ENCODE results near the gene ST14.

DNA sequence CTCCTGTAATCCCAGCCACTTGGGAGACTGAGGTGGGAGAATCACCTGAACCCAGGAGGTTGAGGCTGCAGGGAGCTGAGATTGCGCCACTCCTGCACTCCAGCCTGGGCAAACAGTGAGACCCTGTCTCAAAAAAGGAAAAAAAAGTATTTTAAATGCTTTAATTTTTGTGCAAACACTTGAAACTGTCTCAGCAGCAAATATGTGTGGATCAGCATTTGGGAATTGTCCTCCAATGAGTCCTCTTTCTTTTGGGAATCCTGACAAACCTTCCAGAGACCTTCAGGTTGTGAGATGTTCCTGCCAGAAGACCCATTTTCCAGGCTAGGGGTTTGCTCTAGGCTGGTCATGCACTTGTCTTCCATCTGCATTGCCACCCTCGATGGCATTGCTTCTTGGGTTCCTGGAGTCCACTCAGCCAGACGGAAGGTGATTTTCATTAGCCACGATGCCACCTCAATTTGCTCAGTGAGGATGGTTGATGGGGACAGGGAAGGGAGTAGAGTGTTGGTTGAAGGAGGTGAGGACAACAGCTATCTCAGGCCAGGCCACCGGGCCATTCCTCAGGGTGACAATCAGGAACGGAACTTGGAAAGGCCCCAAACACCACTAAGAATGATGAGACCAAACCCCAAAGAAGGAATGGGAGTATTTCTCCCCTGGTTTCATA lies 55.4 kb downstream of the ST14 start:
- TF ChIP-seq, protein P1, sequence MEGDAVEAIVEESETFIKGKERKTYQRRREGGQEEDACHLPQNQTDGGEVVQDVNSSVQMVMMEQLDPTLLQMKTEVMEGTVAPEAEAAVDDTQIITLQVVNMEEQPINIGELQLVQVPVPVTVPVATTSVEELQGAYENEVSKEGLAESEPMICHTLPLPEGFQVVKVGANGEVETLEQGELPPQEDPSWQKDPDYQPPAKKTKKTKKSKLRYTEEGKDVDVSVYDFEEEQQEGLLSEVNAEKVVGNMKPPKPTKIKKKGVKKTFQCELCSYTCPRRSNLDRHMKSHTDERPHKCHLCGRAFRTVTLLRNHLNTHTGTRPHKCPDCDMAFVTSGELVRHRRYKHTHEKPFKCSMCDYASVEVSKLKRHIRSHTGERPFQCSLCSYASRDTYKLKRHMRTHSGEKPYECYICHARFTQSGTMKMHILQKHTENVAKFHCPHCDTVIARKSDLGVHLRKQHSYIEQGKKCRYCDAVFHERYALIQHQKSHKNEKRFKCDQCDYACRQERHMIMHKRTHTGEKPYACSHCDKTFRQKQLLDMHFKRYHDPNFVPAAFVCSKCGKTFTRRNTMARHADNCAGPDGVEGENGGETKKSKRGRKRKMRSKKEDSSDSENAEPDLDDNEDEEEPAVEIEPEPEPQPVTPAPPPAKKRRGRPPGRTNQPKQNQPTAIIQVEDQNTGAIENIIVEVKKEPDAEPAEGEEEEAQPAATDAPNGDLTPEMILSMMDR (IDR thresholded peaks at IDR 0.05) = no peak
- TF ChIP-seq EP300 (IDR thresholded peaks at IDR 0.05) (no peak), POLR2A (IDR thresholded peaks at IDR 0.05) (no peak)
